IMR-90 (cell line): Measurements from ENCODE around the gene ATP11A. TPM values are rescaled to one million over a fixed set of nuclear protein-coding genes. Genes with fewer than 3 reads are reported as not detected.

Experiments
- ATAC-seq: fragments of 200-7000 bp; cut with Tn5 transposase; 2 replicates; pipeline ENCODE4 v1.9.1; 2020; ENCODE audit warnings: low read depth, mild to moderate bottlenecking, moderate library complexity
- BruUV-seq: library from RNA; stranded (reverse); fragments of 400-500 nt; replicated peaks from 2 replicates; lab custom pipeline; 2021; lab: Mats Ljungman, UMichigan
- CTCF ChIA-PET: fragments of 300-600 bp; formaldehyde crosslinking; extraction: SDS; loops from one replicate; lab custom pipeline; 2021; ENCODE audit warnings: antibody characterized with exemption; lab: Yijun Ruan, JAX
- POLR2A ChIA-PET: fragments of 300-600 bp; sonication (Branson Sonifier 250); formaldehyde crosslinking; loops from one replicate; lab custom pipeline; 2022; ENCODE audit warnings: antibody characterized with exemption; ENCODE audit not compliant: unreplicated experiment; lab: Charles Lee
- DNase-seq: peaks from one replicate; pipeline ENCODE4 v3.0.0; 2013
- H2AFZ ChIP-seq: replicated peaks from 2 replicates; pipeline ENCODE3; 2013; ENCODE audit warnings: low read length, mild to moderate bottlenecking; ENCODE audit not compliant: poor library complexity
- H2AK5ac ChIP-seq: 2 replicates; pipeline ENCODE4 v1.6.1; 2013; ENCODE audit warnings: low read depth, low read length, inconsistent platforms
- H2AK9ac ChIP-seq: replicated peaks from 2 replicates; pipeline ENCODE3; 2013; ENCODE audit warnings: mild to moderate bottlenecking, low read depth, low read length, moderate library complexity; ENCODE audit not compliant: poor library complexity
- H2BK120ac ChIP-seq: 2 replicates; pipeline ENCODE4 v1.6.1; 2013; ENCODE audit warnings: low read depth, low read length, inconsistent platforms
- H2BK15ac ChIP-seq: 3 replicates; pipeline ENCODE4 v1.6.1; 2013; ENCODE audit warnings: low read depth, low read length, inconsistent platforms
- H2BK20ac ChIP-seq: 2 replicates; pipeline ENCODE4 v1.6.1; 2013; ENCODE audit warnings: low read depth, mild to moderate bottlenecking, inconsistent platforms, low read length, moderate library complexity
- H2BK5ac ChIP-seq: 2 replicates; pipeline ENCODE4 v1.6.1; 2013; ENCODE audit warnings: mild to moderate bottlenecking, low read depth, low read length, inconsistent platforms; ENCODE audit not compliant: poor library complexity, severe bottlenecking
- H3K14ac ChIP-seq: replicated peaks from 2 replicates; pipeline ENCODE4 v1.6.1; 2013; ENCODE audit warnings: low read depth, low read length, inconsistent platforms
- H3K18ac ChIP-seq: 2 replicates; pipeline ENCODE4 v1.6.1; 2013; ENCODE audit warnings: low read depth, low read length, control low read depth
- H3K23ac ChIP-seq: 2 replicates; pipeline ENCODE4 v1.6.1; 2013; ENCODE audit warnings: low read depth, low read length, inconsistent platforms
- H3K27ac ChIP-seq: 2 replicates; pipeline ENCODE4 v1.5.1; 2013; ENCODE audit warnings: mild to moderate bottlenecking, control low read depth, low read length; ENCODE audit not compliant: insufficient read depth
- H3K27me3 ChIP-seq: 2 replicates; pipeline ENCODE4 v1.6.1; 2013; ENCODE audit warnings: low read length; ENCODE audit not compliant: control insufficient read depth, insufficient read depth
- H3K36me3 ChIP-seq: 2 replicates; pipeline ENCODE4 v1.6.1; 2013; ENCODE audit warnings: low read length, mixed read lengths; ENCODE audit not compliant: control insufficient read depth, insufficient read depth
- H3K4ac ChIP-seq: 2 replicates; pipeline ENCODE4 v1.6.1; 2013; ENCODE audit warnings: low read depth, low read length, inconsistent platforms
- H3K4me1 ChIP-seq: 2 replicates; pipeline ENCODE4 v1.6.1; 2013; ENCODE audit warnings: low read length, mixed read lengths; ENCODE audit not compliant: control insufficient read depth, insufficient read depth
- H3K4me2 ChIP-seq: 2 replicates; pipeline ENCODE4 v1.6.1; 2013; ENCODE audit warnings: low read depth, mild to moderate bottlenecking, control low read depth, low read length, moderate library complexity
- H3K4me3 ChIP-seq: 2 replicates; pipeline ENCODE4 v1.5.1; 2013; ENCODE audit warnings: low read depth, mild to moderate bottlenecking, control low read depth, low read length, moderate library complexity; ENCODE audit not compliant: insufficient read depth
- H3K56ac ChIP-seq: 2 replicates; pipeline ENCODE4 v1.6.1; 2013; ENCODE audit warnings: low read length, inconsistent platforms; ENCODE audit not compliant: insufficient read depth; ENCODE audit errors: extremely low read depth
- H3K79me1 ChIP-seq, 2 experiments: 2 replicates each; pipeline ENCODE4 v1.6.1; 2013; ENCODE audit warnings: low read length in 2 of 2, inconsistent platforms in 1 of 2, low read depth in 1 of 2
- H3K9ac ChIP-seq: 2 replicates; pipeline ENCODE4 v1.6.1; 2013; ENCODE audit warnings: low read depth, low read length, control low read depth
- H3K9me1 ChIP-seq: 2 replicates; pipeline ENCODE4 v1.6.1; 2013; ENCODE audit warnings: low read length, inconsistent platforms; ENCODE audit not compliant: insufficient read depth
- H3K9me3 ChIP-seq: 2 replicates; pipeline ENCODE4 v1.6.1; 2013; ENCODE audit warnings: low read length; ENCODE audit not compliant: control insufficient read depth, insufficient read depth
- H4K20me1 ChIP-seq: 2 replicates; pipeline ENCODE4 v1.6.1; 2013; ENCODE audit warnings: low read length, inconsistent platforms; ENCODE audit not compliant: insufficient read depth
- H4K5ac ChIP-seq: 2 replicates; pipeline ENCODE4 v1.6.1; 2013; ENCODE audit warnings: mild to moderate bottlenecking, low read depth, low read length, control low read depth
- H4K8ac ChIP-seq, 2 experiments: 2 replicates each; pipeline ENCODE4 v1.6.1; 2013; ENCODE audit warnings: low read depth in 2 of 2, low read length in 2 of 2, control low read depth in 1 of 2, inconsistent platforms in 1 of 2
- H4K91ac ChIP-seq: 2 replicates; pipeline ENCODE4 v1.6.1; 2013; ENCODE audit warnings: low read depth, low read length, inconsistent platforms; ENCODE audit not compliant: insufficient read depth
- CTCF ChIP-seq: conservative IDR thresholded peaks from 2 replicates; pipeline ENCODE4 v1.5.1; 2012; ENCODE audit warnings: mild to moderate bottlenecking, low read depth, low read length, improper control_type of control experiment
- ELK1 ChIP-seq: fragments of 150-350 bp; IDR thresholded peaks from 2 replicates; pipeline ENCODE4 v1.6.1; 2016; ENCODE audit warnings: low read depth, mild to moderate bottlenecking, low read length, moderate library complexity, borderline replicate concordance
- FOS ChIP-seq: fragments of 150-350 bp; IDR thresholded peaks from 2 replicates; pipeline ENCODE4 v1.6.1; 2016; ENCODE audit warnings: low read depth, low read length
- MAFK ChIP-seq: IDR thresholded peaks from 2 replicates; pipeline ENCODE4 v1.6.1; 2012; ENCODE audit warnings: low read depth, low read length, improper control_type of control experiment
- MAZ ChIP-seq: IDR thresholded peaks from 2 replicates; pipeline ENCODE4 v1.6.1; 2012; ENCODE audit warnings: low read depth, mild to moderate bottlenecking, low read length, improper control_type of control experiment, moderate library complexity, borderline replicate concordance
- NFE2L2 ChIP-seq: fragments of 150-350 bp; IDR thresholded peaks from 2 replicates; pipeline ENCODE4 v1.6.1; 2016; ENCODE audit warnings: low read depth, mild to moderate bottlenecking, low read length
- POLR2A ChIP-seq: IDR thresholded peaks from 2 replicates; pipeline ENCODE4 v1.6.1; 2012; ENCODE audit warnings: mild to moderate bottlenecking, low read depth, low read length
- RFX5 ChIP-seq: IDR thresholded peaks from 2 replicates; pipeline ENCODE4 v1.8.0; 2012; ENCODE audit warnings: low read depth, mild to moderate bottlenecking, low read length, moderate library complexity
- SMC3 ChIP-seq: fragments of 150-350 bp; IDR thresholded peaks from 2 replicates; pipeline ENCODE4 v1.6.1; 2016; ENCODE audit warnings: low read depth, mild to moderate bottlenecking, antibody characterized with exemption, low read length, moderate library complexity
- WGBS, 2 experiments: methylation state at CpG; one replicate each; pipeline versions ENCODE4 v1.1.5 to v1.1.7; 2013; ENCODE audit warnings: missing lambda C conversion rate in 2 of 2; ENCODE audit not compliant: insufficient read length in 1 of 2; ENCODE audit errors: extremely low coverage in 2 of 2; 5-methylcytosine and 5-hydroxymethylcytosine counted together
- dilution Hi-C: fragments of 300-500 bp; cut with HindIII; formaldehyde crosslinking; loops from one replicate; pipeline ENCODE4 v1.14.3; 2018; ENCODE audit warnings: low sequenced_read_pairs; ENCODE audit not compliant: unreplicated experiment
- in situ Hi-C: fragments of 300-500 bp; cut with MboI; formaldehyde crosslinking; loops from 3 replicates; pipeline ENCODE4 v1.14.3; 2019; ENCODE audit warnings: low sequenced_read_pairs, inconsistent platforms, mixed read lengths
- intact Hi-C: fragments of 100-400 bp; cut with micrococcal nuclease; formaldehyde crosslinking; loops from 2 replicates; pipeline ENCODE4 v1.10.0; 2022
- polyA plus RNA-seq, 3 experiments: library from polyadenylated mRNA; depleted of rRNA; stranded (reverse); fragments of >200 nt; gene quantifications; 2 replicates each; pipeline ENCODE4 v1.2.3, GENCODE V29; 2012; ENCODE audit warnings: low replicate concordance in 1 of 3
- total RNA-seq: library from RNA; depleted of rRNA; stranded (reverse); fragments of >200 nt; gene quantifications from 2 replicates; pipeline ENCODE4 v1.2.3, GENCODE V29; 2012
- TF ChIP-seq, protein P1 (sequence below): fragments of 150-350 bp; IDR thresholded peaks from 2 replicates; pipeline ENCODE4 v1.6.1; 2017; ENCODE audit warnings: mild to moderate bottlenecking, antibody characterized with exemption, low read length, low read depth

Gene ATP11A
- total and polyA plus RNA-seq, 2 of the 4 experiments (the other 2 are of a cell fraction), result 8.4 to 12.0 TPM

DNA sequence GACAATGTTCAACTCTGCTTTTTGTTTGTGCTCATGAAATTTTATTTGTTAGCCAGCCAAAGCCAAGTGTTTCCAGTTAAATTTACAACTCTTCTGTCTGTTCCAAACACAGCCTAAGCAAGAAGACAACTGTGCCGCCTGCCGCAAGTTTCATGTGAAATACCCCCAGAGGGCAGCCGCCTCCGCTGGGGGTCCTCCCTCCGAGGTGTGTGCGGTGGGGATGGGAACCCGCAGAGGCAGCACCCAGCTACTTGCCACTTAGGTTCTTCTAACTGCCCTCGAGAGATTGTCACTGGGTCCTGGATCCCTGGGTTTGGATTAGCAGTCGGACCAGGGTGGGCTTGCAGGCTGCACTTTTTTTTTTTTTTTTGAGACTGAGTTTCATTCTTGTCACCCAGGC is 28.5 kb downstream of the ATP11A start:
- no peak overlapping the region for H2AK9ac ChIP-seq
- H4K20me1 ChIP-seq, result peaks cover 3% of the 10 kb centered on the region; the same call in 1 of the 2 replicates
- no peak overlapping the region for H2BK15ac ChIP-seq
- no peak overlapping the region for H4K5ac ChIP-seq
- no peak overlapping the region for H2AFZ ChIP-seq
- H3K27me3 ChIP-seq, result no peaks in the 10 kb centered on the region
- no peak overlapping the region for H3K18ac ChIP-seq
- ChIA-PET CTCF (interaction anchor here (0.7 kb wide), 1 partner anchor 1840 kb away, joined by 4 read pairs; no protein-coding TSS in a partner anchor), POLR2A (no interaction called here)
- no peak overlapping the region for H2AK5ac ChIP-seq
- H4K8ac ChIP-seq, result no peak overlapping the region
- DNase-seq, result no peak
- WGBS, 2 experiments, result 92% methylated on average over 2 of the region's 9 CpGs; no CpG with 5 or more reads in 1 of the 2 experiments
- H3K36me3 ChIP-seq, result no peaks in the 10 kb centered on the region
- H3K4ac ChIP-seq, result no peak overlapping the region
- no peak overlapping the region for H2BK20ac ChIP-seq
- H3K14ac ChIP-seq, result no peak overlapping the region
- no peak overlapping the region for H2BK5ac ChIP-seq
- H3K23ac ChIP-seq, result no peak overlapping the region
- H3K27ac ChIP-seq, result no peak overlapping the region
- no peak overlapping the region for H4K91ac ChIP-seq
- BruUV-seq, result no TSS peak
- H3K4me1 ChIP-seq, result peaks cover 12% of the 10 kb centered on the region
- intact Hi-C loops, result no loop called here
- no peak overlapping the region for H3K9ac ChIP-seq
- TF ChIP-seq MAFK, result no peak
- TF ChIP-seq, protein P1, sequence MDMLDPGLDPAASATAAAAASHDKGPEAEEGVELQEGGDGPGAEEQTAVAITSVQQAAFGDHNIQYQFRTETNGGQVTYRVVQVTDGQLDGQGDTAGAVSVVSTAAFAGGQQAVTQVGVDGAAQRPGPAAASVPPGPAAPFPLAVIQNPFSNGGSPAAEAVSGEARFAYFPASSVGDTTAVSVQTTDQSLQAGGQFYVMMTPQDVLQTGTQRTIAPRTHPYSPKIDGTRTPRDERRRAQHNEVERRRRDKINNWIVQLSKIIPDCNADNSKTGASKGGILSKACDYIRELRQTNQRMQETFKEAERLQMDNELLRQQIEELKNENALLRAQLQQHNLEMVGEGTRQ, result no peak
- no peak for TF ChIP-seq ELK1
- no peak for TF ChIP-seq SMC3
- TF ChIP-seq NFE2L2, result no peak
- no peak for TF ChIP-seq RFX5
- no peak for TF ChIP-seq FOS
- TF ChIP-seq MAZ, result no peak
- TF ChIP-seq CTCF, result no peak
- TF ChIP-seq POLR2A, result no peak
- H3K9me1 ChIP-seq, result 0 out of 2 replicates have a peak, but pooled peaks cover 3% of the 10 kb centered on the region
- no peak overlapping the region for H3K56ac ChIP-seq
- H2BK120ac ChIP-seq, result no peak overlapping the region
- no peak overlapping the region for H3K4me3 ChIP-seq
- no peak overlapping the region for H3K4me2 ChIP-seq
- H3K9me3 ChIP-seq, result peaks cover 5% of the 10 kb centered on the region
- in situ Hi-C loops, result no loop called here
- peaks cover 16 to 21% of the 10 kb centered on the region in 2 experiments for H3K79me1 ChIP-seq
- ATAC-seq, result no peak
- dilution Hi-C loops, result no loop called here
